ENCODE results near the gene LAMP2.

- TF ChIP-seq, protein P1, sequence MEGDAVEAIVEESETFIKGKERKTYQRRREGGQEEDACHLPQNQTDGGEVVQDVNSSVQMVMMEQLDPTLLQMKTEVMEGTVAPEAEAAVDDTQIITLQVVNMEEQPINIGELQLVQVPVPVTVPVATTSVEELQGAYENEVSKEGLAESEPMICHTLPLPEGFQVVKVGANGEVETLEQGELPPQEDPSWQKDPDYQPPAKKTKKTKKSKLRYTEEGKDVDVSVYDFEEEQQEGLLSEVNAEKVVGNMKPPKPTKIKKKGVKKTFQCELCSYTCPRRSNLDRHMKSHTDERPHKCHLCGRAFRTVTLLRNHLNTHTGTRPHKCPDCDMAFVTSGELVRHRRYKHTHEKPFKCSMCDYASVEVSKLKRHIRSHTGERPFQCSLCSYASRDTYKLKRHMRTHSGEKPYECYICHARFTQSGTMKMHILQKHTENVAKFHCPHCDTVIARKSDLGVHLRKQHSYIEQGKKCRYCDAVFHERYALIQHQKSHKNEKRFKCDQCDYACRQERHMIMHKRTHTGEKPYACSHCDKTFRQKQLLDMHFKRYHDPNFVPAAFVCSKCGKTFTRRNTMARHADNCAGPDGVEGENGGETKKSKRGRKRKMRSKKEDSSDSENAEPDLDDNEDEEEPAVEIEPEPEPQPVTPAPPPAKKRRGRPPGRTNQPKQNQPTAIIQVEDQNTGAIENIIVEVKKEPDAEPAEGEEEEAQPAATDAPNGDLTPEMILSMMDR (IDR thresholded peaks at IDR 0.05): no peak
- TF ChIP-seq ZFX (IDR thresholded peaks at IDR 0.05; ENCODE audit: borderline replicate concordance): no peak
Measured at GRCh38 chrX:120419463-120419862, 49.6 kb downstream of the LAMP2 start.
